ENCODE results near the gene NR2C2.
A peak's percentile ranks its signal among the peaks of the same experiment; 100 is the strongest.

GRCh38 chr3:14947886-14948608 lies 664 bp downstream of the NR2C2 start:
- no peak for TF ChIP-seq POLR2A (IDR thresholded peaks at IDR 0.05)
- TF ChIP-seq, protein P1, sequence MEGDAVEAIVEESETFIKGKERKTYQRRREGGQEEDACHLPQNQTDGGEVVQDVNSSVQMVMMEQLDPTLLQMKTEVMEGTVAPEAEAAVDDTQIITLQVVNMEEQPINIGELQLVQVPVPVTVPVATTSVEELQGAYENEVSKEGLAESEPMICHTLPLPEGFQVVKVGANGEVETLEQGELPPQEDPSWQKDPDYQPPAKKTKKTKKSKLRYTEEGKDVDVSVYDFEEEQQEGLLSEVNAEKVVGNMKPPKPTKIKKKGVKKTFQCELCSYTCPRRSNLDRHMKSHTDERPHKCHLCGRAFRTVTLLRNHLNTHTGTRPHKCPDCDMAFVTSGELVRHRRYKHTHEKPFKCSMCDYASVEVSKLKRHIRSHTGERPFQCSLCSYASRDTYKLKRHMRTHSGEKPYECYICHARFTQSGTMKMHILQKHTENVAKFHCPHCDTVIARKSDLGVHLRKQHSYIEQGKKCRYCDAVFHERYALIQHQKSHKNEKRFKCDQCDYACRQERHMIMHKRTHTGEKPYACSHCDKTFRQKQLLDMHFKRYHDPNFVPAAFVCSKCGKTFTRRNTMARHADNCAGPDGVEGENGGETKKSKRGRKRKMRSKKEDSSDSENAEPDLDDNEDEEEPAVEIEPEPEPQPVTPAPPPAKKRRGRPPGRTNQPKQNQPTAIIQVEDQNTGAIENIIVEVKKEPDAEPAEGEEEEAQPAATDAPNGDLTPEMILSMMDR (IDR thresholded peaks at IDR 0.05) = no peak
- no peak for TF ChIP-seq EP300 (IDR thresholded peaks at IDR 0.05)
- TF ChIP-seq POLR2AphosphoS5 (IDR thresholded peaks at IDR 0.05) = peak in 2 of 3 donors; percentile 51 to 83
